ENCODE results near the gene ACY1. TPM values are rescaled to one million over a fixed set of nuclear protein-coding genes. Genes with fewer than 3 reads are reported as not detected.

ACY1 gene
- total and polyA plus RNA-seq, 11 donors, result 14.8 to 45.3 (median 25.4) TPM

DNA sequence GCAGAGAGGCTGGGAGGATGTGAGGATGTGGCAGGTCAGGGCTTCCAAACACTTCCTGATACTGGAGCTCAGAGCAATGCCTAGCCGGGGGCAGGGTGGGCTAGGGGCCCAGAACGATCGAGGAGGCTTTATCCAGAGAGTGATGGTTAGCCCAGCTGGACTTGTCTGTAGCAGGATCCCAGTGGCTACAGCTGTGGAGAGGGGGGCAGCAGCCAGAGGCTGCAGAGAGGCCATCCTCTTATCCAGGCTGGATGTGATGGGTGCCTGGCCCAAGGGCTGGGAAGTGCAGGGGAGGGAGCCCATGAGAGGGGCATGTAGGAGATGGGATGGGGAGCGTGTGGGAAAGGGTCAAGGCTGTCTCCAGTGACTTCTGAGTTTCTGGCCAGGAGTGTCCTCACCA lies 36.5 kb upstream of the ACY1 start:
- Histone ChIP-seq H3K36me3 (peaks cover 0 to 30% (median 9%) of the 10 kb centered on the region in 9 donors), H3K9me3 (no peaks in the 10 kb centered on the region), H3K4me1 (peaks cover 3 to 16% (median 13%) of the 10 kb centered on the region in 12 donors), H3K27ac (no peak overlapping the region), H3K4me3 (no peak overlapping the region), H3K27me3 (no peaks in the 10 kb centered on the region)
- peak in 1 of 5 donors; percentile 40 for DNase-seq
- TF ChIP-seq, protein P1, sequence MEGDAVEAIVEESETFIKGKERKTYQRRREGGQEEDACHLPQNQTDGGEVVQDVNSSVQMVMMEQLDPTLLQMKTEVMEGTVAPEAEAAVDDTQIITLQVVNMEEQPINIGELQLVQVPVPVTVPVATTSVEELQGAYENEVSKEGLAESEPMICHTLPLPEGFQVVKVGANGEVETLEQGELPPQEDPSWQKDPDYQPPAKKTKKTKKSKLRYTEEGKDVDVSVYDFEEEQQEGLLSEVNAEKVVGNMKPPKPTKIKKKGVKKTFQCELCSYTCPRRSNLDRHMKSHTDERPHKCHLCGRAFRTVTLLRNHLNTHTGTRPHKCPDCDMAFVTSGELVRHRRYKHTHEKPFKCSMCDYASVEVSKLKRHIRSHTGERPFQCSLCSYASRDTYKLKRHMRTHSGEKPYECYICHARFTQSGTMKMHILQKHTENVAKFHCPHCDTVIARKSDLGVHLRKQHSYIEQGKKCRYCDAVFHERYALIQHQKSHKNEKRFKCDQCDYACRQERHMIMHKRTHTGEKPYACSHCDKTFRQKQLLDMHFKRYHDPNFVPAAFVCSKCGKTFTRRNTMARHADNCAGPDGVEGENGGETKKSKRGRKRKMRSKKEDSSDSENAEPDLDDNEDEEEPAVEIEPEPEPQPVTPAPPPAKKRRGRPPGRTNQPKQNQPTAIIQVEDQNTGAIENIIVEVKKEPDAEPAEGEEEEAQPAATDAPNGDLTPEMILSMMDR (IDR thresholded peaks at IDR 0.05), result no peak
- no peak for TF ChIP-seq POLR2A (IDR thresholded peaks at IDR 0.05)
- intact Hi-C loops (cut with DNase I), result no loop called here
- no peak for ATAC-seq
- WGBS, 4 donors, result 69 to 98% (median 86%) methylated on average over 4 of the region's 4 CpGs

DNA sequence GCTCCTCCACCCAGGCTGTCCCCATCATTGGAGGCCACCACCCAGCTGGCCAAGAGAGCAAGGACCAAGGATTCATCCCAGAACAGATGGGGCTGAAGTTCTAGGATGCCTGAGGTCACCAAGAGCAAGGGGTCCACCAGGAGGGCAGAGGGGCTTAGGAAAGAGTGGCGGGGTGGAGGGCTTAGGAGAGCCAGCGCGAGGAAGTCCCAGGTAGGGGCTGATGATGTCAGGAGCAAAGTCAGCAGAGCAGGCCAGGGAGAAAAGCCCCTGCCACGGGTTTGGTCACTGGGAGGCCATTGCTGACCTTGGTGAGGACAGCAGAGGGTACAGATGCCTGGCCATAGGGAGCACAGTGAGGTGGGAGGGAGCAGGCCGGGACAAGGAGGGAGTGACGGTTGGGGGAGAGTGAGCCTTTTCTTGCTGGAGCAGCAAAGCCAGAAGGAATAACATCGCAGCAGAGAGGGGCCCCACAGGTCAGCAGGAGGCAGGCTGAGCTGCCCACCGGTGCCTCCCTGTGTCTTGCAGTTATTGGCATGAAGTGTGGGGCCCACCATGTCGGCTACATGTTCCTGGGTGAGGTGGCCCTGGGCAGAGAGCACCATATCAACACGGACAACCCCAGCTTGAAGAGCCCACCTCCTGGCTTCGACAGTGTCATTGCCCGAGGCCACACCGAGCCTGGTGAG lies 36.0 kb upstream of the ACY1 start:
- ATAC-seq (no peak), DNase-seq (peak in 1 of 5 donors; percentile 52)
- Histone ChIP-seq H3K9me3 (no peaks in the 10 kb centered on the region), H3K4me3 (no peak overlapping the region), H3K4me1 (peaks cover 2 to 14% (median 12%) of the 10 kb centered on the region in 12 donors), H3K27me3 (no peaks in the 10 kb centered on the region), H3K36me3 (peaks cover 0 to 30% (median 9%) of the 10 kb centered on the region in 9 donors), H3K27ac (no peak overlapping the region)
- 79 to 85% (median 81%) methylated on average over 12 to 13 of the region's 13 CpGs for WGBS, 4 donors
- TF ChIP-seq POLR2A (IDR thresholded peaks at IDR 0.05), result no peak
- TF ChIP-seq, protein P1 (IDR thresholded peaks at IDR 0.05), result no peak
- intact Hi-C loops (cut with DNase I), result no loop called here

DNA sequence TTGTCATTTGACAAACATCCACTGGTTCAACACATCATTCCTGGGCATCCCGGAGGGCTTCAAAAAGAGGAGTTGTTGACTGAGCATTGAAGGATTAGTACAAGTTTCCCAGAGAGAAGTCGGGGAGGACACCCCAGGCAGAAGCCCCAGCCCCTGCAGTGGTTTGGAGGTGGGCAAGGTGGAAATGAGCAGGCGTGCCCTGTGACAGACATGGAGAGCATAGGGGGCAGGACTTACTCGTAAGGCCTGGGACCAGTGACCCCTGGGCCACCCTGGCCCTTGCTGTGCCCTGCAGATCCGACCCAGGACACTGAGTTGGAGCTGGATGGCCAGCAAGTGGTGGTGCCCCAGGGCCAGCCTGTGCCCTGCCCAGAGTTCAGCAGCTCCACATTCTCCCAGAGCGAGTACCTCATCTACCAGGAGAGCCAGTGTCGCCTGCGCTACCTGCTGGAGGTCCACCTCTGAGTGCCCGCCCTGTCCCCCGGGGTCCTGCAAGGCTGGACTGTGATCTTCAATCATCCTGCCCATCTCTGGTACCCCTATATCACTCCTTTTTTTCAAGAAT lies 35.2 kb upstream of the ACY1 start:
- DNase-seq (peak in 1 of 5 donors; percentile 33), ATAC-seq (no peak)
- H3K4me1 ChIP-seq, result peaks cover 0 to 6% (median 5%) of the 10 kb centered on the region in 12 donors
- peaks cover 0 to 30% (median 9%) of the 10 kb centered on the region in 9 donors for H3K36me3 ChIP-seq
- WGBS, 4 donors, result 94 to 98% (median 96%) methylated on average over 10 of the region's 10 CpGs
- intact Hi-C loops (cut with DNase I), result no loop called here
- no peaks in the 10 kb centered on the region for H3K27me3 ChIP-seq
- no peak overlapping the region for H3K4me3 ChIP-seq
- no peaks in the 10 kb centered on the region for H3K9me3 ChIP-seq
- TF ChIP-seq POLR2A (IDR thresholded peaks at IDR 0.05), result no peak
- TF ChIP-seq, protein P1 (IDR thresholded peaks at IDR 0.05), result no peak
- no peak overlapping the region for H3K27ac ChIP-seq

GRCh38 chr3:51949121-51949520 lies 34.2 kb upstream of the ACY1 start:
- Histone ChIP-seq H3K4me3 (no peak overlapping the region), H3K4me1 (peaks cover 0 to 2% (median 0%) of the 10 kb centered on the region in 12 donors), H3K9me3 (no peaks in the 10 kb centered on the region), H3K36me3 (peaks cover 0 to 30% (median 9%) of the 10 kb centered on the region in 9 donors), H3K27ac (no peak overlapping the region), H3K27me3 (no peaks in the 10 kb centered on the region)
- TF ChIP-seq POLR2A (IDR thresholded peaks at IDR 0.05), result no peak
- TF ChIP-seq, protein P1 (IDR thresholded peaks at IDR 0.05), result no peak
- intact Hi-C loops (cut with DNase I), result no loop called here
- DNase-seq (peak in 2 of 5 donors; percentile 21 to 40), ATAC-seq (no peak)
- 85 to 95% (median 95%) methylated on average over 5 of the region's 5 CpGs for WGBS, 4 donors
